Neural cell (in vitro differentiated cells): ENCODE results near the gene FCRL3. TPM values are rescaled to one million over a fixed set of nuclear protein-coding genes. Genes with fewer than 3 reads are reported as not detected.

Experiments
- H2AFZ ChIP-seq: fragments of 200-600, 300-800 bp; sonication (generic), shearing (Covaris generic); 2 replicates; pipeline ENCODE4 v1.6.0; 2014; ENCODE audit warnings: low read depth, mild to moderate bottlenecking, antibody characterized with exemption, low read length, moderate library complexity
- H3F3A ChIP-seq: fragments of 200-600 bp; shearing (Covaris generic); 2 replicates; pipeline ENCODE4 v1.6.1; 2016; ENCODE audit warnings: mild to moderate bottlenecking, moderate library complexity, mixed read lengths, antibody characterized with exemption, low read length; ENCODE audit not compliant: insufficient read depth, poor library complexity, severe bottlenecking
- H3K27ac ChIP-seq: fragments of 200-600, 300-800 bp; sonication (generic), shearing (Covaris generic); 2 replicates; pipeline ENCODE4 v1.5.1; 2014; ENCODE audit warnings: mild to moderate bottlenecking, low read length, moderate library complexity
- H3K27me3 ChIP-seq: fragments of 300-800, 200-600 bp; sonication (generic), shearing (Covaris generic); 2 replicates; pipeline ENCODE4 v1.6.0; 2014; ENCODE audit warnings: mild to moderate bottlenecking, low read depth, low read length, moderate library complexity; ENCODE audit not compliant: insufficient read depth
- H3K36me3 ChIP-seq: fragments of 300-800, 200-600 bp; sonication (generic), shearing (Covaris generic); 2 replicates; pipeline ENCODE4 v1.5.1; 2014; ENCODE audit warnings: mild to moderate bottlenecking, antibody characterized with exemption, low read length, moderate library complexity; ENCODE audit not compliant: insufficient read depth
- H3K4me2 ChIP-seq: fragments of 300-800, 200-600 bp; sonication (generic), shearing (Covaris generic); 2 replicates; pipeline ENCODE4 v1.6.0; 2014; ENCODE audit warnings: mild to moderate bottlenecking, low read length
- H3K4me3 ChIP-seq: fragments of 300-800, 200-600 bp; sonication (generic), shearing (Covaris generic); 2 replicates; pipeline ENCODE4 v1.5.1; 2014; ENCODE audit warnings: mild to moderate bottlenecking, low read length, moderate library complexity
- H3K79me2 ChIP-seq: fragments of 200-600 bp; shearing (Covaris generic); replicated peaks from 2 replicates; pipeline ENCODE4 v1.6.0; 2014; ENCODE audit warnings: mild to moderate bottlenecking, low read length, moderate library complexity; ENCODE audit not compliant: insufficient read depth
- H3K9ac ChIP-seq: fragments of 300-800, 200-600 bp; sonication (generic), shearing (Covaris generic); 2 replicates; pipeline ENCODE4 v1.6.1; 2016; ENCODE audit warnings: mild to moderate bottlenecking, low read length, mixed read lengths
- H3K9me2 ChIP-seq: fragments of 200-600 bp; shearing (Covaris generic); 2 replicates; pipeline ENCODE4 v1.6.1; 2016; ENCODE audit warnings: mild to moderate bottlenecking, low read length, mixed read lengths; ENCODE audit not compliant: insufficient read depth
- H3K9me3 ChIP-seq: fragments of 200-600, 300-800 bp; sonication (generic), shearing (Covaris generic); 2 replicates; pipeline ENCODE4 v1.6.1; 2016; ENCODE audit warnings: mild to moderate bottlenecking, mixed run types, low read length, moderate library complexity, mixed read lengths
- H4K20me1 ChIP-seq: fragments of 200-600 bp; shearing (Covaris generic); 2 replicates; pipeline ENCODE4 v1.6.1; 2016; ENCODE audit warnings: mild to moderate bottlenecking, mixed run types; ENCODE audit not compliant: insufficient read depth
- EP300 ChIP-seq: fragments of 450-650 bp; conservative IDR thresholded peaks from 2 replicates; pipeline ENCODE4 v1.6.1; 2014; ENCODE audit warnings: antibody characterized with exemption, mild to moderate bottlenecking, moderate library complexity; ENCODE audit not compliant: poor library complexity, severe bottlenecking
- EZH2 ChIP-seq: fragments of 200-600, 300-800 bp; shearing (Covaris generic), sonication (generic); IDR thresholded peaks from 2 replicates; pipeline ENCODE4 v1.6.1; 2014; ENCODE audit warnings: antibody characterized with exemption, low read length, borderline replicate concordance, mild to moderate bottlenecking; ENCODE audit not compliant: insufficient read depth, poor library complexity, severe bottlenecking
- MXI1 ChIP-seq: fragments of 450-650 bp; conservative IDR thresholded peaks from 2 replicates; pipeline ENCODE4 v1.6.1; 2014; ENCODE audit warnings: antibody characterized with exemption, mild to moderate bottlenecking; ENCODE audit not compliant: poor library complexity, severe bottlenecking
- POLR2AphosphoS5 ChIP-seq: IDR thresholded peaks from 2 replicates; pipeline ENCODE4 v1.6.1; 2012
- RAD21 ChIP-seq: fragments of 450-650 bp; conservative IDR thresholded peaks from 2 replicates; pipeline ENCODE4 v1.6.1; 2014; ENCODE audit warnings: antibody characterized with exemption, mild to moderate bottlenecking, moderate library complexity
- SMC3 ChIP-seq: fragments of 450-650 bp; conservative IDR thresholded peaks from 2 replicates; pipeline ENCODE4 v1.6.1; 2014; ENCODE audit warnings: antibody characterized with exemption, mild to moderate bottlenecking, moderate library complexity; ENCODE audit not compliant: poor library complexity
- TAF1 ChIP-seq: IDR thresholded peaks from 2 replicates; pipeline ENCODE4 v1.6.1; 2012; ENCODE audit warnings: low read depth
- polyA minus RNA-seq: library from RNA; depleted of rRNA, polyadenylated mRNA; stranded (reverse); fragments of >200 nt; gene quantifications from 2 replicates; pipeline ENCODE4 v1.2.3, GENCODE V29; 2014
- polyA plus RNA-seq: library from polyadenylated mRNA; depleted of rRNA; stranded (reverse); fragments of >200 nt; gene quantifications from 2 replicates; pipeline ENCODE4 v1.2.3, GENCODE V29; 2014
- TF ChIP-seq, protein P1 (sequence below): IDR thresholded peaks from 2 replicates; pipeline ENCODE4 v1.6.1; 2012; ENCODE audit warnings: borderline replicate concordance
- TF ChIP-seq, protein P2 (sequence below): fragments of 450-650 bp; IDR thresholded peaks from 2 replicates; pipeline ENCODE4 v1.5.1; 2014; ENCODE audit warnings: antibody characterized with exemption, mild to moderate bottlenecking, moderate library complexity; ENCODE audit not compliant: poor library complexity, severe bottlenecking

The FCRL3 gene, protein sequence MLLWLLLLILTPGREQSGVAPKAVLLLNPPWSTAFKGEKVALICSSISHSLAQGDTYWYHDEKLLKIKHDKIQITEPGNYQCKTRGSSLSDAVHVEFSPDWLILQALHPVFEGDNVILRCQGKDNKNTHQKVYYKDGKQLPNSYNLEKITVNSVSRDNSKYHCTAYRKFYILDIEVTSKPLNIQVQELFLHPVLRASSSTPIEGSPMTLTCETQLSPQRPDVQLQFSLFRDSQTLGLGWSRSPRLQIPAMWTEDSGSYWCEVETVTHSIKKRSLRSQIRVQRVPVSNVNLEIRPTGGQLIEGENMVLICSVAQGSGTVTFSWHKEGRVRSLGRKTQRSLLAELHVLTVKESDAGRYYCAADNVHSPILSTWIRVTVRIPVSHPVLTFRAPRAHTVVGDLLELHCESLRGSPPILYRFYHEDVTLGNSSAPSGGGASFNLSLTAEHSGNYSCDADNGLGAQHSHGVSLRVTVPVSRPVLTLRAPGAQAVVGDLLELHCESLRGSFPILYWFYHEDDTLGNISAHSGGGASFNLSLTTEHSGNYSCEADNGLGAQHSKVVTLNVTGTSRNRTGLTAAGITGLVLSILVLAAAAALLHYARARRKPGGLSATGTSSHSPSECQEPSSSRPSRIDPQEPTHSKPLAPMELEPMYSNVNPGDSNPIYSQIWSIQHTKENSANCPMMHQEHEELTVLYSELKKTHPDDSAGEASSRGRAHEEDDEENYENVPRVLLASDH
- polyA plus RNA-seq = not detected in 2 replicates
- not detected in 2 replicates for polyA minus RNA-seq

DNA sequence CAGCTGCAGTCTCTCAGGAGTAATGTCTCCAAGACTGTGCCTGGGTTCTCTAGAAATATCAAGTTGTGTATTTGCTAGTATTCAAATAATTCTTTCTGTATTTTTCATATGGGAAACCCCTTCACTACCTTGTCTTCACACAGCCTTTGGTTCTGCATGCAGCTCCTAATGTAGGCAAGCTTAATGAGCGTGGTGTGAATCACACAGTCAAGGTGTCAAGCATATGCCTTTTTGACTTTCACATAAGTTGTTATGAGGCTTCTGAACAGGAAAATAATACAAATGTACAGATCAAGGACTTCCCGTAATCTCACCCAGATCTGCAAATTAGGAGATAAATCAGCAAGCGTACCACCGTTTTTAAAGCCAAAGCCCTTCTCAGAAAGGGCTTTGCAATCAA, at the start of gene FCRL3:
FCRL3 (minus strand) TSS at position 38 of the 400 bp plus-strand sequence. CDS start 280 bp downstream, outside the sequence.
- Histone ChIP-seq H3K27ac (no peak within 1 kb of the TSS), H2AFZ (no peak within 1 kb of the TSS), H3K9me2 (no peaks in the 10 kb centered on the region), H3K27me3 (no peaks in the 10 kb centered on the region), H3K4me2 (no peak within 1 kb of the TSS), H3K9me3 (no peaks in the 10 kb centered on the region), H3K36me3 (no peaks in the 10 kb centered on the region), H3K9ac (no peak within 1 kb of the TSS), H4K20me1 (no peaks in the 10 kb centered on the region), H3K4me3 (no peak within 1 kb of the TSS), H3F3A (no peaks in the 10 kb centered on the region), H3K79me2 (no peaks in the 10 kb centered on the region)
- TF ChIP-seq, protein P1, sequence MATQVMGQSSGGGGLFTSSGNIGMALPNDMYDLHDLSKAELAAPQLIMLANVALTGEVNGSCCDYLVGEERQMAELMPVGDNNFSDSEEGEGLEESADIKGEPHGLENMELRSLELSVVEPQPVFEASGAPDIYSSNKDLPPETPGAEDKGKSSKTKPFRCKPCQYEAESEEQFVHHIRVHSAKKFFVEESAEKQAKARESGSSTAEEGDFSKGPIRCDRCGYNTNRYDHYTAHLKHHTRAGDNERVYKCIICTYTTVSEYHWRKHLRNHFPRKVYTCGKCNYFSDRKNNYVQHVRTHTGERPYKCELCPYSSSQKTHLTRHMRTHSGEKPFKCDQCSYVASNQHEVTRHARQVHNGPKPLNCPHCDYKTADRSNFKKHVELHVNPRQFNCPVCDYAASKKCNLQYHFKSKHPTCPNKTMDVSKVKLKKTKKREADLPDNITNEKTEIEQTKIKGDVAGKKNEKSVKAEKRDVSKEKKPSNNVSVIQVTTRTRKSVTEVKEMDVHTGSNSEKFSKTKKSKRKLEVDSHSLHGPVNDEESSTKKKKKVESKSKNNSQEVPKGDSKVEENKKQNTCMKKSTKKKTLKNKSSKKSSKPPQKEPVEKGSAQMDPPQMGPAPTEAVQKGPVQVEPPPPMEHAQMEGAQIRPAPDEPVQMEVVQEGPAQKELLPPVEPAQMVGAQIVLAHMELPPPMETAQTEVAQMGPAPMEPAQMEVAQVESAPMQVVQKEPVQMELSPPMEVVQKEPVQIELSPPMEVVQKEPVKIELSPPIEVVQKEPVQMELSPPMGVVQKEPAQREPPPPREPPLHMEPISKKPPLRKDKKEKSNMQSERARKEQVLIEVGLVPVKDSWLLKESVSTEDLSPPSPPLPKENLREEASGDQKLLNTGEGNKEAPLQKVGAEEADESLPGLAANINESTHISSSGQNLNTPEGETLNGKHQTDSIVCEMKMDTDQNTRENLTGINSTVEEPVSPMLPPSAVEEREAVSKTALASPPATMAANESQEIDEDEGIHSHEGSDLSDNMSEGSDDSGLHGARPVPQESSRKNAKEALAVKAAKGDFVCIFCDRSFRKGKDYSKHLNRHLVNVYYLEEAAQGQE = no peak
- TF ChIP-seq TAF1 = no peak

DNA sequence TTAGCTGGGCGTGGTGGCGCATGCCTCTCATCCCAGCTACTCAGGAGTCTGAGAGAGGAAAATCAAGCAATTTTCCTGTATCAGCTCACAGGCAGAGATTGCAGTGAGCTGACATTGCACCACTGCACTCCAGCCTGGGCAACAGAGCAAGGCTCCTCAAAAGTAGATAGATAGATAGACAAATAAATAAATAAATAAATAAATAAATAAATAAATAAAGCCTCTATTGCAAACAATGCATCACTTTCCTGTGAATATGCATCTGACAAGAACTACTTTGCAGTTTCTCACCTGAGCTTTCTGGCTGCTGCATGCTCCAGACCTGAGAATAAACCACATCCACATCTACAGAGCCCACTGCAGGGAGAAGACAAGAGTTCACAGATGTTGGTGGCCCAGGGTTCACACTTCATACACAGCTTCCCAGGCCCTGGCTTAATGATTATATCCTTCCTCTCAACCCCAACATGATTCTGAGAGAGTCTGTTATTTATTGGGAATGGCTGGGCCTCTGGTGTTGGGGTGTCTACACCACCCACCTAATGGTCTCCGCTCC, 47.8 kb upstream of the FCRL3 start:
- Histone ChIP-seq H3K27ac (no peak overlapping the region), H2AFZ (no peak overlapping the region), H3K9ac (no peak overlapping the region), H3K9me3 (no peaks in the 10 kb centered on the region), H3K27me3 (no peaks in the 10 kb centered on the region), H3K9me2 (no peaks in the 10 kb centered on the region), H3K4me2 (no peak overlapping the region), H3F3A (no peaks in the 10 kb centered on the region), H4K20me1 (no peaks in the 10 kb centered on the region), H3K4me3 (no peak overlapping the region), H3K79me2 (no peaks in the 10 kb centered on the region), H3K36me3 (no peaks in the 10 kb centered on the region)
- TF ChIP-seq, protein P2, sequence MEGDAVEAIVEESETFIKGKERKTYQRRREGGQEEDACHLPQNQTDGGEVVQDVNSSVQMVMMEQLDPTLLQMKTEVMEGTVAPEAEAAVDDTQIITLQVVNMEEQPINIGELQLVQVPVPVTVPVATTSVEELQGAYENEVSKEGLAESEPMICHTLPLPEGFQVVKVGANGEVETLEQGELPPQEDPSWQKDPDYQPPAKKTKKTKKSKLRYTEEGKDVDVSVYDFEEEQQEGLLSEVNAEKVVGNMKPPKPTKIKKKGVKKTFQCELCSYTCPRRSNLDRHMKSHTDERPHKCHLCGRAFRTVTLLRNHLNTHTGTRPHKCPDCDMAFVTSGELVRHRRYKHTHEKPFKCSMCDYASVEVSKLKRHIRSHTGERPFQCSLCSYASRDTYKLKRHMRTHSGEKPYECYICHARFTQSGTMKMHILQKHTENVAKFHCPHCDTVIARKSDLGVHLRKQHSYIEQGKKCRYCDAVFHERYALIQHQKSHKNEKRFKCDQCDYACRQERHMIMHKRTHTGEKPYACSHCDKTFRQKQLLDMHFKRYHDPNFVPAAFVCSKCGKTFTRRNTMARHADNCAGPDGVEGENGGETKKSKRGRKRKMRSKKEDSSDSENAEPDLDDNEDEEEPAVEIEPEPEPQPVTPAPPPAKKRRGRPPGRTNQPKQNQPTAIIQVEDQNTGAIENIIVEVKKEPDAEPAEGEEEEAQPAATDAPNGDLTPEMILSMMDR = no peak
- TF ChIP-seq, protein P1 = no peak
- TF ChIP-seq SMC3 (no peak), EZH2 (no peak), POLR2AphosphoS5 (no peak), TAF1 (no peak), RAD21 (no peak), EP300 (no peak), MXI1 (no peak)
